ENCODE data around the gene BICC1. TPM values are rescaled to one million over a fixed set of nuclear protein-coding genes. Genes with fewer than 3 reads are reported as not detected.

Gene BICC1
- total RNA-seq, 1 experiment from 2014 or later = 0.57 TPM

GRCh38 chr10:58486821-58487220, 25.9 kb upstream of the BICC1 start:
- no peak overlapping the region for H4K5ac ChIP-seq (ENCODE audit: insufficient read length, low read depth, low read length)
- H3K14ac ChIP-seq (ENCODE audit: insufficient read depth, low read length) = no peak overlapping the region
- H3K27ac ChIP-seq (ENCODE audit: insufficient read length, low read depth, low read length) = no peak overlapping the region
- no peaks in the 10 kb centered on the region for H3K27me3 ChIP-seq (ENCODE audit: insufficient read depth, low read length)
- H3K23ac ChIP-seq (ENCODE audit: insufficient read length, low read depth, low read length) = no peak overlapping the region
- H2BK5ac ChIP-seq (ENCODE audit: insufficient read length, low read length) = no peak overlapping the region
- H2AFZ ChIP-seq (ENCODE audit: low read length) = no peak overlapping the region
- H2BK20ac ChIP-seq (ENCODE audit: low read depth, low read length, poor library complexity, severe bottlenecking) = no peak overlapping the region
- Mint-ChIP-seq H3K4me3 (no peak overlapping the region), H3K9me3 (no peaks in the 10 kb centered on the region), H3K4me1 (peaks cover 6 to 10% of the 10 kb centered on the region in 2 experiments), H3K36me3 (ENCODE audit: insufficient read depth in 1 of 3, low read depth in 3 of 3) (no peaks in the 10 kb centered on the region), H3K27me3 (ENCODE audit: low read depth) (no peaks in the 10 kb centered on the region), H3K27ac (no peak overlapping the region)
- no peaks in the 10 kb centered on the region for H3K79me2 ChIP-seq (ENCODE audit: insufficient read depth, low read length)
- no CpG with 5 or more reads among the region's 1 CpG for WGBS (ENCODE audit: extremely low coverage, insufficient read length, low lambda C conversion rate)
- H4K20me1 ChIP-seq (ENCODE audit: control insufficient read depth, insufficient read depth, insufficient read length) = no peaks in the 10 kb centered on the region
- no peaks in the 10 kb centered on the region; the same call in 1 of the 2 replicates for H3K4me1 ChIP-seq (ENCODE audit: insufficient read depth, low read length)
- H3K9me3 ChIP-seq (ENCODE audit: control insufficient read depth, low read depth, low read length) = no peaks in the 10 kb centered on the region
- H2BK120ac ChIP-seq (ENCODE audit: low read depth, low read length, poor library complexity, severe bottlenecking) = no peak overlapping the region
- H4K91ac ChIP-seq (ENCODE audit: insufficient read length, low read depth, low read length) = no peak overlapping the region
- no peak overlapping the region for H4K8ac ChIP-seq (replicated peaks; ENCODE audit: insufficient read length, low read depth, low read length)
- H2AK5ac ChIP-seq (ENCODE audit: insufficient read length, low read length) = no peak overlapping the region
- H3T11ph ChIP-seq (ENCODE audit: low read length) = no peak overlapping the region
- no peak overlapping the region for H2BK12ac ChIP-seq (ENCODE audit: insufficient read length, low read depth, low read length)
- H3K23me2 ChIP-seq (ENCODE audit: insufficient read length, low read depth, low read length, poor library complexity, severe bottlenecking) = no peaks in the 10 kb centered on the region
- no peak overlapping the region for H3K4ac ChIP-seq (ENCODE audit: low read depth, low read length)
- no peak for TF ChIP-seq CTCF (conservative IDR thresholded peaks at IDR 0.05)
- no peak overlapping the region for H3K4me2 ChIP-seq (ENCODE audit: insufficient read depth, insufficient read length, low read length)
- H3K9ac ChIP-seq (ENCODE audit: extremely low read depth, insufficient read length, low read length) = no peak overlapping the region
- no peak for DNase-seq
- no peak overlapping the region for H2BK15ac ChIP-seq (ENCODE audit: low read depth, low read length)
- H3K56ac ChIP-seq (ENCODE audit: insufficient read length, low read depth, low read length) = no peak overlapping the region
- no peak overlapping the region for H3K18ac ChIP-seq (ENCODE audit: insufficient read length, low read depth, low read length)
- H3K79me1 ChIP-seq (ENCODE audit: insufficient read depth, low read depth, low read length, poor library complexity, severe bottlenecking) = no peaks in the 10 kb centered on the region

Measured in H9 (cell line).